CD4-positive, alpha-beta T cell (primary cell): ENCODE data around the gene MARCHF9. TPM values are rescaled to one million over a fixed set of nuclear protein-coding genes. Genes with fewer than 3 reads are reported as not detected.
"Not testable (repeated sequence)": the region's sequence is repeated elsewhere in the genome, so short reads cannot be mapped to it uniquely, and the experiment has no call there.

Experiments used
- ATAC-seq: fragments of 200-7000 bp; cut with Tn5 transposase; one replicate; pipeline ENCODE4 v1.10.0; 2022; ENCODE audit warnings: mild to moderate bottlenecking; ENCODE audit not compliant: poor library complexity
- CTCF ChIA-PET: fragments of 350-600 bp; sonication (Branson Sonifier 250); formaldehyde crosslinking; loops from one replicate; lab custom pipeline; 2021; ENCODE audit warnings: antibody characterized with exemption, inconsistent platforms; lab: Charles Lee
- POLR2A ChIA-PET: fragments of 350-600 bp; sonication (Branson Sonifier 250); formaldehyde crosslinking; loops from one replicate; lab custom pipeline; 2021; ENCODE audit warnings: antibody characterized with exemption, inconsistent platforms; lab: Charles Lee
- DNase-seq, 14 experiments: peaks; one replicate each; pipeline ENCODE4 v3.0.0-alpha.2; 2013 to 2020; ENCODE audit warnings: mixed read lengths in 2 of 14
- H3K27ac ChIP-seq, 2 donors: one replicate each; pipeline versions ENCODE4 v1.5.1 to v1.7.0; 2013; ENCODE audit warnings: low read length in 2 of 2, low read depth in 1 of 2, mild to moderate bottlenecking in 1 of 2
- H3K27me3 ChIP-seq, 2 experiments: 1 replicate in 1 of 2; 2 replicates in 1 of 2; pipeline versions ENCODE4 v1.6.1 to v1.7.0; 2013; ENCODE audit warnings: low read length in 2 of 2, control low read depth in 1 of 2, mild to moderate bottlenecking in 1 of 2, moderate library complexity in 1 of 2; ENCODE audit not compliant: insufficient read depth in 2 of 2, control insufficient read depth in 1 of 2
- H3K36me3 ChIP-seq: one replicate; pipeline ENCODE4 v1.6.1; 2013; ENCODE audit warnings: low read length, control low read depth; ENCODE audit not compliant: insufficient read depth
- H3K4me1 ChIP-seq: one replicate; pipeline ENCODE4 v1.6.1; 2013; ENCODE audit warnings: low read length, control low read depth; ENCODE audit not compliant: insufficient read depth
- H3K4me3 ChIP-seq: one replicate; pipeline ENCODE4 v1.5.1; 2013; ENCODE audit warnings: mild to moderate bottlenecking, low read length, moderate library complexity
- H3K9me3 ChIP-seq, 2 experiments: 1 replicate in 1 of 2; 2 replicates in 1 of 2; pipeline versions ENCODE4 v1.6.1 to v1.7.0; 2013; ENCODE audit warnings: low read length in 2 of 2, mild to moderate bottlenecking in 2 of 2, control low read depth in 1 of 2, moderate library complexity in 1 of 2; ENCODE audit not compliant: control insufficient read depth in 1 of 2, insufficient read depth in 1 of 2
- H3K27ac Mint-ChIP-seq: one replicate; pipeline ENCODE4 v1.8.0; 2020; ENCODE audit warnings: mixed read lengths
- H3K27me3 Mint-ChIP-seq: one replicate; pipeline ENCODE4 v1.8.0; 2021; ENCODE audit warnings: mixed read lengths
- H3K36me3 Mint-ChIP-seq: one replicate; pipeline ENCODE4 v1.8.0; 2021; ENCODE audit warnings: low read depth, mixed read lengths
- H3K4me1 Mint-ChIP-seq: one replicate; pipeline ENCODE4 v1.8.0; 2021; ENCODE audit warnings: low read depth, mixed read lengths
- H3K4me3 Mint-ChIP-seq: one replicate; pipeline ENCODE4 v1.8.0; 2020; ENCODE audit warnings: mild to moderate bottlenecking, mixed read lengths
- H3K9me3 Mint-ChIP-seq: one replicate; pipeline ENCODE4 v1.8.0; 2020; ENCODE audit warnings: mixed read lengths
- CTCF ChIP-seq: fragments of 200-600 bp; IDR thresholded peaks from one replicate; pipeline ENCODE4 v1.8.0; 2022; ENCODE audit warnings: antibody characterized with exemption, mild to moderate bottlenecking
- intact Hi-C, 2 experiments: fragments of 100-400 bp; cut with DNase I in 1 of 2; cut with micrococcal nuclease in 1 of 2; formaldehyde crosslinking; loops; one replicate each; pipeline versions ENCODE4 v1.15.1 to v1.9.0; 2023 to 2025; cut with DNase I, micrococcal nuclease
- total RNA-seq, 174 experiments: library from RNA in 2 of 174; stranded (reverse) in 2 of 174; gene quantifications; one replicate each; pipeline ENCODE4 v1.2.3 and lab custom pipeline; 2021 to 2026

Gene MARCHF9
- total RNA-seq, 2 experiments from 2014 or later: 39.9 to 40.8 TPM

- no peaks in the 10 kb centered on the region for H3K27me3 Mint-ChIP-seq
Measured at GRCh38 chr12:57720606-57721595, 34.0 kb upstream of the MARCHF9 start.

DNA sequence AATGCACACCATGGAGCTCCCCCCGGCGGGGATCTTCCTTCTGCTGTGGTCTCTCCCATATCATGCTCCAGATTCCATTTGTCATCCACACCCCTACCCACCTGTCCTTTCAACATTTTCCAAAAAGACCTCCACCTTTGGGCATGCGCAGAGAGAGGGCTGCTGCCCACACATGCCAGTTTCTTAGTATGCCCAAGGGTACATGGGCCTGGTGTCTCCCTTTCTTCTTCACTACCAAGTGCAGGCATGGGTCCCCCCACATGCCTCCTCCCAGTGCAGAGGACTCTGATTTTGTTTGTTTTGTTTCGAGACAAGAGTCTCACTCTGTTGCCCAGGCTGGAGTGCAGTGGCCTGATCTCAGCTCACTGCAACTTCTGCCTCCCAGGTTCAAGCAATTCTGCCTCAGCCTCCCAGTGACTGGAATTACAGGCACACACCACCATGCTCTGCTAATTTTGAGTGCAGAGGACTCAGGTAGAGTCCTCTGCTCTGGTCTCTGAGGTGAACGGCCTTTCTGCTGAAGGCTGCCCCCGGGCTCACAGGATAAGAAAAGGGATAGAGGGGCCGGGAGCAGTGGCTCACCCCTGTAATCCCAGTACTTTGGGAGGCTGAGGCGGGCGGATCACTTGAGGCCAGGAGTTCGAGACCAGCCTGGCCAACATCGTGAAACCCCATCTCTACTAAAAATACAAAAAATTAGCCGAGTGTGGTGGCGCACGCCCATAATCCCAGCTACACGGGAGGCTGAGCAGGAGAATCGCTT lies 32.9 kb upstream of the MARCHF9 start:
- H3K9me3 ChIP-seq, H3K9me3 Mint-ChIP-seq, ATAC-seq, H3K4me3 Mint-ChIP-seq, H3K4me3 ChIP-seq, H3K27me3 ChIP-seq, intact Hi-C loops, H3K4me1 ChIP-seq, H3K27me3 Mint-ChIP-seq, CTCF ChIA-PET, DNase-seq, H3K27ac Mint-ChIP-seq: not testable (repeated sequence)
- peaks cover 68% of the 10 kb centered on the region for H3K36me3 Mint-ChIP-seq
- POLR2A ChIA-PET: interaction anchor here (1.3 kb wide), 1 partner anchor 19 kb away, joined by 4 read pairs; no protein-coding TSS in a partner anchor
- H3K4me1 Mint-ChIP-seq: peaks cover 27% of the 10 kb centered on the region
- Histone ChIP-seq H3K36me3 (peaks cover 48% of the 10 kb centered on the region), H3K27ac (peak overlapping the region in 1 of 2 donors; percentile 21)

More at GRCh38 chr12:57720606-57721595, 34.0 kb upstream of the MARCHF9 start:
- no peak overlapping the region for H3K27ac ChIP-seq
- peaks cover 51% of the 10 kb centered on the region for H3K36me3 ChIP-seq
- intact Hi-C loops: no loop called here
- H3K9me3 ChIP-seq: no peaks in the 10 kb centered on the region
- no peaks in the 10 kb centered on the region for H3K9me3 Mint-ChIP-seq
- no peaks in the 10 kb centered on the region for H3K27me3 ChIP-seq
- POLR2A ChIA-PET: interaction anchor here (0.6 to 1.4 kb wide), 5 partner anchors 16 to 31 kb away, joined by 3 to 5 read pairs (median 4); partner anchors contain the start of genes CDK4 and TSPAN31
- CTCF ChIA-PET: no interaction called here
- peaks cover 27% of the 10 kb centered on the region for H3K4me1 Mint-ChIP-seq
- TF ChIP-seq CTCF: no peak
- H3K4me1 ChIP-seq: peaks cover 7% of the 10 kb centered on the region
- peaks cover 70% of the 10 kb centered on the region for H3K36me3 Mint-ChIP-seq
- no peak for DNase-seq
- no peak overlapping the region for H3K27ac Mint-ChIP-seq
- ATAC-seq: no peak
- H3K4me3 Mint-ChIP-seq: no peak overlapping the region
- no peak overlapping the region for H3K4me3 ChIP-seq

DNA sequence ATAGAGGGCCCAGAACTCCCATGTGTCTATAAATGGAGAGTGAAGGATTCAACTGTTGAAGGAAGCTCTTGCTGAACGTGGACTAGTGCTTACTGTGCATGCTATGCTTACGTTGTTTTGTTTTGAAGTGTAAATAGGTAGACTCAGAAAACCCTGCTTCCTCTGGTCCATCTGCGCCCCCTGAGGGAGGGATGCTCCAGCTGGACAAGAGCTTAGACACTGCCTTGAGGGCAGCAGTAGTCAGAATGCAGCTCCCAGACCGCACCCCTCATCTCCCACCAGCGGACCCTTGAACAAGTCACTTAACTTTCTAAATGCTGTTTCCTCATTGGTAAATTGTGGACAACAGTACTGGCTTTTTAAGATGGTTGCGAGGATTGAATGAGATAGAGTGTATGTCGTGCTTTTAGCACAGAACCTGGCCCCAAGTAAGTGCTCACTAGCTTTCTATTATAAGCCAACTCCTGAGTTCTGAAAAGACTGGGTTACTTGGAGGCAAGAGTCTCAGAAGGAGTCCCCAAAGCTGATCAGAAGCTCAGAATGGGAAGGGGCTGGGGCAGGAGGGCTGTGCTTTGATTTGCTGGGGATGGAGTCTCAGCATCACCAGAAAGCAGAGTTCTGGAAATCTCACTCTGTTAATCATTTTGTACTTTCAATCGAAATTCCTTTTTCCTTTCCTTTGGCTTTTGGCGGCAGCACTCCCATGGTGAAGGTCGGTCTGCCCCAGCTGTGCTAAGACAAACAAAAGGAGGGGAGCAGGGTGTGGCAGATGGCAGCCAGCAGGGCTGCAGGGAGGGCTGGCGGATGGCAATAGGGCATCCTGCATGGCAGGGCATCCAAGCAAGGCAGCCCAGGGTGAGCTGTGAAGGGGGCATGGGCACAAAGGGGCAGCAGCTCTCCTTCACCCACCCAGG lies 31.9 kb upstream of the MARCHF9 start:
- ATAC-seq: no peak
- peaks cover 51% of the 10 kb centered on the region for H3K36me3 ChIP-seq
- POLR2A ChIA-PET: interaction anchor here (1.3 kb wide), 1 partner anchor 18 kb away, joined by 4 read pairs; no protein-coding TSS in a partner anchor

More for the DNA sequence above, 31.9 kb upstream of the MARCHF9 start:
- intact Hi-C loops: no loop called here
- H3K9me3 ChIP-seq: peaks cover 0 to 12% of the 10 kb centered on the region in 2 experiments
- H3K4me1 ChIP-seq: peaks cover 10% of the 10 kb centered on the region
- H3K4me3 ChIP-seq: no peak overlapping the region
- DNase-seq: peak in 1 of 14 experiments; percentile 13
- no peaks in the 10 kb centered on the region for H3K27me3 ChIP-seq
- Mint-ChIP-seq H3K27ac (peak overlapping the region; percentile 67), H3K4me1 (peaks cover 27% of the 10 kb centered on the region), H3K9me3 (no peaks in the 10 kb centered on the region), H3K36me3 (peaks cover 69% of the 10 kb centered on the region), H3K4me3 (no peak overlapping the region), H3K27me3 (no peaks in the 10 kb centered on the region)
- no peak for TF ChIP-seq CTCF
- CTCF ChIA-PET: interaction anchor here (0.7 kb wide), 1 partner anchor 15 kb away, joined by 3 read pairs; no protein-coding TSS in a partner anchor
- H3K27ac ChIP-seq: peak overlapping the region in 1 of 2 donors; percentile 4
